Testis (tissue), 3 donors: ENCODE results near the gene HNF4A. TPM values are rescaled to one million over a fixed set of nuclear protein-coding genes. Genes with fewer than 3 reads are reported as not detected.

Source experiments
- DNase-seq: peaks from one replicate; pipeline ENCODE4 v3.0.0-alpha.2; 2019
- H3K27ac ChIP-seq, 2 donors: fragments of 200-600 bp; sonication (generic); one replicate each; pipeline ENCODE4 v1.5.1; 2019
- H3K27me3 ChIP-seq: fragments of 200-600 bp; sonication (generic); one replicate; pipeline ENCODE4 v1.5.1; 2019
- H3K36me3 ChIP-seq: fragments of 200-600 bp; sonication (generic); one replicate; pipeline ENCODE4 v1.5.1; 2017; ENCODE audit warnings: low read depth; ENCODE audit errors: missing control alignments
- H3K4me1 ChIP-seq: fragments of 200-600 bp; sonication (generic); one replicate; pipeline ENCODE4 v1.5.1; 2019
- H3K4me3 ChIP-seq, 2 donors: fragments of 200-600 bp; sonication (generic); one replicate each; pipeline ENCODE4 v1.5.1; 2017 to 2019
- H3K9me3 ChIP-seq: fragments of 200-600 bp; sonication (generic); one replicate; pipeline ENCODE4 v1.5.1; 2017
- CTCF ChIP-seq, 3 experiments: fragments of 450-650 bp in 2 of 3; fragments of 200-600 bp in 1 of 3; sonication (generic) in 1 of 3; IDR thresholded peaks; one replicate each; pipeline ENCODE4 v1.5.1; 2016 to 2019; ENCODE audit warnings: antibody characterized with exemption in 3 of 3, mild to moderate bottlenecking in 2 of 3, moderate library complexity in 1 of 3
- POLR2A ChIP-seq: fragments of 450-650 bp; IDR thresholded peaks from one replicate; pipeline ENCODE4 v1.6.1; 2017; ENCODE audit warnings: antibody characterized with exemption, mild to moderate bottlenecking, moderate library complexity
- WGBS, 2 donors: methylation state at CpG; one replicate each; pipeline ENCODE4 v1.1.5; 2018; 5-methylcytosine and 5-hydroxymethylcytosine counted together
- intact Hi-C: fragments of 100-400 bp; cut with DNase I; formaldehyde crosslinking; loops from one replicate; pipeline ENCODE4 v1.15.1; 2023; ENCODE audit warnings: low total_unique reads
- polyA plus RNA-seq: library from polyadenylated mRNA; stranded (reverse); fragments of 350-450 nt; fragmentation: Illumina TruSeq; extraction: RNeasy Lipid Tissue Mini Kit (QIAGEN cat#74804); gene quantifications from one replicate; pipeline ENCODE4 v1.2.3, GENCODE V29; 2014; ENCODE audit warnings: low read depth, low replicate concordance; ENCODE audit not compliant: insufficient read depth
- total RNA-seq, 2 donors: library from RNA; depleted of rRNA; stranded (reverse); fragments of >200 nt; gene quantifications; one replicate each; pipeline ENCODE4 v1.2.3, GENCODE V29; 2016

Gene HNF4A
- total and polyA plus RNA-seq, 3 donors from 2014 or later, result 1.2 to 2.5 (median 1.4) TPM

GRCh38 chr20:44356353-44356723, 839 bp downstream of the HNF4A start:
- Histone ChIP-seq H3K4me3 (peak overlapping the region in 1 of 2 donors; percentile 20), H3K27ac (no peak overlapping the region)
- intact Hi-C loops, result no loop called here

GRCh38 chr20:44357020-44357419, 1.5 kb downstream of the HNF4A start:
- 47 to 60% methylated on average over 2 of the region's 2 CpGs for WGBS, 2 donors
- H3K4me1 ChIP-seq, result no peaks in the 10 kb centered on the region
- TF ChIP-seq POLR2A (no peak), CTCF (IDR thresholded peaks at IDR 0.05) (no peak)
- H3K27me3 ChIP-seq, result no peaks in the 10 kb centered on the region
- no peak overlapping the region for H3K4me3 ChIP-seq
- no peak for DNase-seq
- no peak overlapping the region for H3K27ac ChIP-seq
- H3K36me3 ChIP-seq, result no peaks in the 10 kb centered on the region
- no peaks in the 10 kb centered on the region for H3K9me3 ChIP-seq
- intact Hi-C loops, result no loop called here

More at GRCh38 chr20:44356353-44356723, 839 bp downstream of the HNF4A start:
- Histone ChIP-seq H3K27me3 (no peaks in the 10 kb centered on the region), H3K4me1 (peaks cover 3% of the 10 kb centered on the region), H3K36me3 (no peaks in the 10 kb centered on the region), H3K9me3 (no peaks in the 10 kb centered on the region)
- WGBS, 2 donors, result 65 to 75% methylated on average over 14 of the region's 14 CpGs
- no peak for DNase-seq
- no peak for TF ChIP-seq CTCF (IDR thresholded peaks at IDR 0.05)

GRCh38 chr20:44357555-44358125, 2.1 kb downstream of the HNF4A start:
- H3K36me3 ChIP-seq, result no peaks in the 10 kb centered on the region
- H3K4me1 ChIP-seq, result no peaks in the 10 kb centered on the region
- H3K27ac ChIP-seq, result no peak overlapping the region
- TF ChIP-seq CTCF (IDR thresholded peaks at IDR 0.05), result no peak
- no peak for TF ChIP-seq POLR2A
- no peaks in the 10 kb centered on the region for H3K27me3 ChIP-seq
- intact Hi-C loops, result no loop called here
- no peak overlapping the region for H3K4me3 ChIP-seq
- 37 to 41% methylated on average over 4 of the region's 4 CpGs for WGBS, 2 donors
- H3K9me3 ChIP-seq, result no peaks in the 10 kb centered on the region
- peak; percentile 58 for DNase-seq

GRCh38 chr20:44358776-44359175, 3.3 kb downstream of the HNF4A start:
- Histone ChIP-seq H3K4me1 (no peaks in the 10 kb centered on the region), H3K36me3 (no peaks in the 10 kb centered on the region), H3K27ac (no peak overlapping the region), H3K4me3 (no peak overlapping the region), H3K27me3 (no peaks in the 10 kb centered on the region), H3K9me3 (no peaks in the 10 kb centered on the region)
- 93 to 99% methylated on average over 8 of the region's 8 CpGs for WGBS, 2 donors
- TF ChIP-seq POLR2A (no peak), CTCF (IDR thresholded peaks at IDR 0.05) (no peak)
- intact Hi-C loops, result no loop called here
- DNase-seq, result no peak

GRCh38 chr20:44360221-44360620, 4.7 kb downstream of the HNF4A start:
- Histone ChIP-seq H3K4me1 (no peaks in the 10 kb centered on the region), H3K9me3 (no peaks in the 10 kb centered on the region), H3K27me3 (no peaks in the 10 kb centered on the region), H3K27ac (no peak overlapping the region), H3K36me3 (no peaks in the 10 kb centered on the region), H3K4me3 (no peak overlapping the region)
- intact Hi-C loops, result no loop called here
- TF ChIP-seq CTCF (IDR thresholded peaks at IDR 0.05) (no peak), POLR2A (no peak)
- DNase-seq, result no peak
